ENCODE results near the gene RBL2. TPM values are rescaled to one million over a fixed set of nuclear protein-coding genes. Genes with fewer than 3 reads are reported as not detected.

RBL2 gene
- total and polyA plus RNA-seq, 2 donors (not counting 3 experiments of a cell fraction or from before 2014, with no cell fraction given): 22.5 to 30.7 TPM

- CTCF ChIA-PET: no interaction called here
- no peak for FAIRE-seq
- POLR2A ChIA-PET: no interaction called here
These were observed 99.9 kb downstream of the RBL2 start for GRCh38 chr16:53534206-53534605.

More at GRCh38 chr16:53534206-53534605, 99.9 kb downstream of the RBL2 start:
- H3K9ac ChIP-seq (replicated peaks; ENCODE audit: extremely low read depth, insufficient read depth, low read length): no peak overlapping the region
- H4K20me1 ChIP-seq (replicated peaks; ENCODE audit: control insufficient read depth, extremely low read depth, insufficient read depth, low read length): no peaks in the 10 kb centered on the region
- peaks cover 0 to 2% of the 10 kb centered on the region in 2 experiments for H3K27me3 ChIP-seq (ENCODE audit: control insufficient read depth in 2 of 2, insufficient read depth in 2 of 2, low read length in 2 of 2)
- H3K9me1 ChIP-seq (replicated peaks; ENCODE audit: control insufficient read depth, extremely low read depth, insufficient read depth, low read length): no peaks in the 10 kb centered on the region
- H3K4me1 ChIP-seq (ENCODE audit: control insufficient read depth, extremely low read depth, insufficient read depth, low read length): no peaks in the 10 kb centered on the region
- DNase-seq (ENCODE audit: low read depth, low spot score): no peak
- H3K27ac ChIP-seq (ENCODE audit: insufficient read depth, low read depth, low read length): no peak overlapping the region
- intact Hi-C loops (cut with micrococcal nuclease) (no loop called here), dilution Hi-C loops (cut with MboI; ENCODE audit: extremely low pct_ligation_motif_present, low sequenced_read_pairs) (no loop called here)
- TF ChIP-seq MAX (IDR thresholded peaks at IDR 0.05; ENCODE audit: insufficient read depth, insufficient read length): no peak
- TF ChIP-seq EZH2 (IDR thresholded peaks at IDR 0.05; ENCODE audit: borderline replicate concordance, low read depth, low read length, severe bottlenecking): no peak
- TF ChIP-seq, protein P1, sequence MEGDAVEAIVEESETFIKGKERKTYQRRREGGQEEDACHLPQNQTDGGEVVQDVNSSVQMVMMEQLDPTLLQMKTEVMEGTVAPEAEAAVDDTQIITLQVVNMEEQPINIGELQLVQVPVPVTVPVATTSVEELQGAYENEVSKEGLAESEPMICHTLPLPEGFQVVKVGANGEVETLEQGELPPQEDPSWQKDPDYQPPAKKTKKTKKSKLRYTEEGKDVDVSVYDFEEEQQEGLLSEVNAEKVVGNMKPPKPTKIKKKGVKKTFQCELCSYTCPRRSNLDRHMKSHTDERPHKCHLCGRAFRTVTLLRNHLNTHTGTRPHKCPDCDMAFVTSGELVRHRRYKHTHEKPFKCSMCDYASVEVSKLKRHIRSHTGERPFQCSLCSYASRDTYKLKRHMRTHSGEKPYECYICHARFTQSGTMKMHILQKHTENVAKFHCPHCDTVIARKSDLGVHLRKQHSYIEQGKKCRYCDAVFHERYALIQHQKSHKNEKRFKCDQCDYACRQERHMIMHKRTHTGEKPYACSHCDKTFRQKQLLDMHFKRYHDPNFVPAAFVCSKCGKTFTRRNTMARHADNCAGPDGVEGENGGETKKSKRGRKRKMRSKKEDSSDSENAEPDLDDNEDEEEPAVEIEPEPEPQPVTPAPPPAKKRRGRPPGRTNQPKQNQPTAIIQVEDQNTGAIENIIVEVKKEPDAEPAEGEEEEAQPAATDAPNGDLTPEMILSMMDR (IDR thresholded peaks at IDR 0.05; ENCODE audit: extremely low read depth in 1 of 2, insufficient read depth in 1 of 2, low read depth in 1 of 2, low read length in 2 of 2): no peak
- no peak for TF ChIP-seq POLR2AphosphoS5 (IDR thresholded peaks at IDR 0.05; ENCODE audit: insufficient read depth, low read depth, low read length)
- TF ChIP-seq FOS (IDR thresholded peaks at IDR 0.05; ENCODE audit: borderline replicate concordance, insufficient read depth, low read length): no peak
- TF ChIP-seq JUN (IDR thresholded peaks at IDR 0.05; ENCODE audit: borderline replicate concordance, insufficient read depth, insufficient read length, low read depth): no peak
- TF ChIP-seq GATA2 (IDR thresholded peaks at IDR 0.05; ENCODE audit: insufficient read depth, insufficient read length, low read depth, low read length): no peak
- no peak for TF ChIP-seq MYC (IDR thresholded peaks at IDR 0.05; ENCODE audit: low read depth, low read length)
- no peak for TF ChIP-seq POLR2A (IDR thresholded peaks at IDR 0.05; ENCODE audit: low read depth, low read length)
- no peak overlapping the region for H2AFZ ChIP-seq (ENCODE audit: low read depth, low read length)
- H3K4me2 ChIP-seq (ENCODE audit: insufficient read depth, low read length): no peak overlapping the region
- H3K4me3 ChIP-seq (replicated peaks in 1 of 3; ENCODE audit: insufficient read depth in 1 of 3, low read depth in 1 of 3, low read length in 3 of 3): no peak overlapping the region
- H3K36me3 ChIP-seq (ENCODE audit: control insufficient read depth in 2 of 2, extremely low read depth in 1 of 2, insufficient read depth in 2 of 2, low read length in 2 of 2): no peaks in the 10 kb centered on the region
- BruUV-seq (replicated peaks): no TSS peak
- H3K9me3 ChIP-seq (replicated peaks; ENCODE audit: control insufficient read depth, insufficient read depth, low read length): no peaks in the 10 kb centered on the region
- H3K79me2 ChIP-seq (ENCODE audit: control insufficient read depth, insufficient read depth, low read length): no peaks in the 10 kb centered on the region

Data from endothelial cell of umbilical vein (primary cell).